Panc1 (cell line): Measurements from ENCODE around the gene TMEM200C. TPM values are rescaled to one million over a fixed set of nuclear protein-coding genes. Genes with fewer than 3 reads are reported as not detected.

Source experiments
- ATAC-seq: fragments of 200-7000 bp; cut with Tn5 transposase; 2 replicates; pipeline ENCODE4 v1.9.1; 2020; ENCODE audit warnings: mild to moderate bottlenecking, moderate library complexity
- BruUV-seq: library from RNA; stranded (reverse); fragments of 400-500 nt; replicated peaks from 2 replicates; lab custom pipeline; 2021; lab: Mats Ljungman, UMichigan
- CTCF ChIA-PET: fragments of 300-600 bp; sonication (Branson Sonifier 250); formaldehyde crosslinking; loops from one replicate; lab custom pipeline; 2022; ENCODE audit warnings: antibody characterized with exemption; lab: Charles Lee
- POLR2A ChIA-PET: fragments of 300-600 bp; sonication (Branson Sonifier 250); formaldehyde crosslinking; loops from one replicate; lab custom pipeline; 2022; ENCODE audit warnings: antibody characterized with exemption; lab: Charles Lee
- DNase-seq: peaks from one replicate; pipeline ENCODE4 v3.0.0-alpha.2; 2010; ENCODE audit warnings: low read depth, low spot score
- H3K27ac ChIP-seq: 2 replicates; pipeline ENCODE4 v1.5.1; 2011; ENCODE audit warnings: mild to moderate bottlenecking, low read length, inconsistent platforms
- H3K27me3 ChIP-seq: fragments of 200-500 bp; sonication (Bioruptor generic); 2 replicates; pipeline ENCODE4 v1.6.0; 2014; ENCODE audit warnings: low read length, inconsistent platforms; ENCODE audit not compliant: control insufficient read depth, insufficient read depth
- H3K36me3 ChIP-seq: fragments of 200-500 bp; sonication (Bioruptor generic); 2 replicates; pipeline ENCODE4 v1.5.1; 2014; ENCODE audit warnings: inconsistent platforms, mild to moderate bottlenecking, low read length, moderate library complexity; ENCODE audit not compliant: control insufficient read depth, insufficient read depth
- H3K4me1 ChIP-seq: 2 replicates; pipeline ENCODE4 v1.5.1; 2011; ENCODE audit warnings: inconsistent platforms, mild to moderate bottlenecking, low read length, moderate library complexity; ENCODE audit not compliant: control insufficient read depth, insufficient read depth
- H3K4me3 ChIP-seq, 2 experiments: 2 replicates each; pipeline ENCODE4 v1.5.1; 2011 to 2012; ENCODE audit warnings: low read depth in 2 of 2, low read length in 2 of 2, mild to moderate bottlenecking in 2 of 2, inconsistent platforms in 1 of 2, moderate library complexity in 1 of 2
- H3K9me3 ChIP-seq: fragments of 200-500 bp; sonication (Bioruptor generic); 2 replicates; pipeline ENCODE4 v1.5.1; 2014; ENCODE audit warnings: low read depth, mild to moderate bottlenecking, inconsistent platforms, low read length, moderate library complexity; ENCODE audit not compliant: control insufficient read depth, insufficient read depth
- CTCF ChIP-seq: fragments of 450-650 bp; IDR thresholded peaks from 2 replicates; pipeline ENCODE4 v1.5.1; 2017; ENCODE audit warnings: mild to moderate bottlenecking
- POLR2AphosphoS5 ChIP-seq: IDR thresholded peaks from 2 replicates; pipeline ENCODE4 v1.6.1; 2012; ENCODE audit warnings: mild to moderate bottlenecking, low read depth, low read length, moderate library complexity
- REST ChIP-seq, 2 experiments: IDR thresholded peaks; 2 replicates each; pipeline ENCODE4 v1.6.1; 2011 to 2012; ENCODE audit warnings: low read depth in 2 of 2, control low read depth in 1 of 2, low read length in 1 of 2, mild to moderate bottlenecking in 1 of 2, moderate library complexity in 1 of 2; ENCODE audit not compliant: insufficient read depth in 1 of 2
- SIN3A ChIP-seq: IDR thresholded peaks from 2 replicates; pipeline ENCODE4 v1.6.1; 2012; ENCODE audit warnings: low read depth, mild to moderate bottlenecking, low read length, moderate library complexity, borderline replicate concordance; ENCODE audit not compliant: insufficient read depth
- TCF7L2 ChIP-seq: IDR thresholded peaks from 2 replicates; pipeline ENCODE4 v1.6.1; 2011; ENCODE audit warnings: mild to moderate bottlenecking, low read depth, low read length, inconsistent platforms
- in situ Hi-C: cut with HindIII; loops from 2 replicates; pipeline ENCODE4 v1.10.0; 2016; ENCODE audit warnings: low sequenced_read_pairs, low pct_unique_long_range_greater_than_20kb
- intact Hi-C: fragments of 100-400 bp; cut with micrococcal nuclease; formaldehyde crosslinking; loops from one replicate; pipeline ENCODE4 v1.10.0; 2022; ENCODE audit not compliant: unreplicated experiment
- total RNA-seq: library from RNA; stranded (reverse); gene quantifications from one replicate; pipeline ENCODE4 v1.2.1, GENCODE V29; 2021; ENCODE audit not compliant: unreplicated experiment

Gene TMEM200C
- total RNA-seq, 1 experiment from 2014 or later: 0.10 TPM

GRCh38 chr18:5914016-5914415 lies 18.7 kb upstream of the TMEM200C start:
- no peaks in the 10 kb centered on the region for H3K4me1 ChIP-seq
- ChIA-PET POLR2A (no interaction called here), CTCF (no interaction called here)
- in situ Hi-C loops: no loop called here
- no peaks in the 10 kb centered on the region for H3K36me3 ChIP-seq
- no peak for ATAC-seq
- intact Hi-C loops: no loop called here
- no TSS peak for BruUV-seq
- no peak overlapping the region for H3K4me3 ChIP-seq
- no peak overlapping the region for H3K27ac ChIP-seq
- DNase-seq: no peak
- TF ChIP-seq TCF7L2 (no peak), POLR2AphosphoS5 (no peak), CTCF (no peak), REST (IDR thresholded peaks at IDR 0.05; ENCODE audit: insufficient read depth in 1 of 2, low read depth in 2 of 2, low read length in 1 of 2) (no peak), SIN3A (no peak)
- no peaks in the 10 kb centered on the region for H3K9me3 ChIP-seq
- H3K27me3 ChIP-seq: no peaks in the 10 kb centered on the region

GRCh38 chr18:5912566-5912965 lies 17.2 kb upstream of the TMEM200C start:
- H3K27me3 ChIP-seq: no peaks in the 10 kb centered on the region
- TF ChIP-seq POLR2AphosphoS5: no peak
- no peak for TF ChIP-seq CTCF
- TF ChIP-seq REST (IDR thresholded peaks at IDR 0.05; ENCODE audit: insufficient read depth in 1 of 2, low read depth in 2 of 2, low read length in 1 of 2): no peak
- TF ChIP-seq SIN3A: no peak
- no peak for TF ChIP-seq TCF7L2
- no peak for ATAC-seq
- no peak for DNase-seq
- H3K36me3 ChIP-seq: no peaks in the 10 kb centered on the region
- no peaks in the 10 kb centered on the region for H3K4me1 ChIP-seq
- H3K9me3 ChIP-seq: no peaks in the 10 kb centered on the region
- in situ Hi-C loops: no loop called here
- ChIA-PET POLR2A (no interaction called here), CTCF (no interaction called here)
- intact Hi-C loops: no loop called here
- no TSS peak for BruUV-seq
- no peak overlapping the region for H3K27ac ChIP-seq
- no peak overlapping the region for H3K4me3 ChIP-seq
